IPS-18c (cell line): ENCODE results near the gene PCED1B.

Experiments
- H3K4me3 ChIP-seq: 2 replicates; pipeline ENCODE4 v1.7.0; 2013; ENCODE audit warnings: low read depth, mild to moderate bottlenecking, low read length, moderate library complexity; ENCODE audit not compliant: insufficient read depth
- H3K9me3 ChIP-seq: one replicate; pipeline ENCODE4 v1.6.1; 2013; ENCODE audit warnings: mild to moderate bottlenecking, low read length, moderate library complexity; ENCODE audit not compliant: control insufficient read depth, insufficient read depth

PCED1B gene

GRCh38 chr12:47280543-47281300 is 201.3 kb downstream of the PCED1B start:
- peaks cover 2% of the 10 kb centered on the region for H3K9me3 ChIP-seq
- no peak overlapping the region for H3K4me3 ChIP-seq

GRCh38 chr12:47281667-47282171 is 202.3 kb downstream of the PCED1B start:
- H3K9me3 ChIP-seq: peaks cover 2% of the 10 kb centered on the region
- H3K4me3 ChIP-seq: no peak overlapping the region

DNA sequence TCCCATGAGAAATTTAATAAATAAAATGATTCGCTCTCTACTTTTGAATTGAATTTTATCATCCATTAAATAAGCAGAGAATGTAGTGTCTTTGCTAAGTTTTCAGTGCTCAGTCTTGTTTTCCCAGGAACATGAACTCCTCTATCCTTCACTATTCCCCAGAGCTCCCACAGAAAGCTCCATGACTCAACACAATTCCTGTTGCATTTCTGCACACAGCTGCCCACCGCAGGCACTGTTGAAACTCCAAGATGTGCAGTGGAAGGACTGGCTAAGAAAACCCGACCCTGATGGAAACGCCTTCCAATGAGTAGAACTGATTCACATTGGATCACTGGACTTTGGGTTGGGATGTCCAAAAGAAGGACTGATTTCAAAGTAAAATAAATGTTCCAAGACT is 202.8 kb downstream of the PCED1B start:
- H3K4me3 ChIP-seq: no peak overlapping the region
- peaks cover 2% of the 10 kb centered on the region for H3K9me3 ChIP-seq
